Neuron (in vitro differentiated cells): ENCODE results near the gene RAF1.

ENCODE experiments used
- H2AFZ ChIP-seq: one replicate; pipeline ENCODE4 v1.6.1; 2013; ENCODE audit warnings: low read depth, mild to moderate bottlenecking, inconsistent platforms, low read length, moderate library complexity
- H3K27me3 ChIP-seq: one replicate; pipeline ENCODE4 v1.6.1; 2013; ENCODE audit warnings: low read length; ENCODE audit not compliant: insufficient read depth
- H3K36me3 ChIP-seq: one replicate; pipeline ENCODE4 v1.6.1; 2013; ENCODE audit warnings: low read length; ENCODE audit not compliant: insufficient read depth
- H3K4me1 ChIP-seq: one replicate; pipeline ENCODE4 v1.6.1; 2013; ENCODE audit warnings: low read length; ENCODE audit not compliant: insufficient read depth
- H3K4me3 ChIP-seq: 2 replicates; pipeline ENCODE4 v1.5.1; 2013; ENCODE audit warnings: mild to moderate bottlenecking, low read length, moderate library complexity
- H3K9me3 ChIP-seq: one replicate; pipeline ENCODE4 v1.6.1; 2013; ENCODE audit warnings: low read length

Gene RAF1

GRCh38 chr3:12577379-12577778 lies 86.5 kb downstream of the RAF1 start:
- H3K36me3 ChIP-seq: peaks cover 83% of the 10 kb centered on the region
- no peak overlapping the region for H3K4me3 ChIP-seq
- no peaks in the 10 kb centered on the region for H3K27me3 ChIP-seq
- H3K9me3 ChIP-seq: no peaks in the 10 kb centered on the region
- H2AFZ ChIP-seq: no peak overlapping the region
- H3K4me1 ChIP-seq: no peaks in the 10 kb centered on the region

GRCh38 chr3:12574661-12575060 lies 89.3 kb downstream of the RAF1 start:
- Histone ChIP-seq H3K36me3 (peaks cover 83% of the 10 kb centered on the region), H3K4me1 (no peaks in the 10 kb centered on the region), H3K4me3 (no peak overlapping the region), H2AFZ (no peak overlapping the region), H3K9me3 (no peaks in the 10 kb centered on the region), H3K27me3 (no peaks in the 10 kb centered on the region)

GRCh38 chr3:12574131-12574530 lies 89.8 kb downstream of the RAF1 start:
- Histone ChIP-seq H3K4me1 (no peaks in the 10 kb centered on the region), H3K4me3 (no peak overlapping the region), H2AFZ (no peak overlapping the region), H3K9me3 (no peaks in the 10 kb centered on the region), H3K36me3 (peaks cover 83% of the 10 kb centered on the region), H3K27me3 (no peaks in the 10 kb centered on the region)

GRCh38 chr3:12571986-12572385 lies 91.9 kb downstream of the RAF1 start:
- Histone ChIP-seq H3K4me1 (no peaks in the 10 kb centered on the region), H2AFZ (no peak overlapping the region), H3K4me3 (no peak overlapping the region), H3K27me3 (no peaks in the 10 kb centered on the region), H3K36me3 (peaks cover 70% of the 10 kb centered on the region), H3K9me3 (peaks cover 2% of the 10 kb centered on the region)

- Histone ChIP-seq H3K4me1 (no peaks in the 10 kb centered on the region), H3K27me3 (no peaks in the 10 kb centered on the region), H3K36me3 (peaks cover 49% of the 10 kb centered on the region), H2AFZ (no peak overlapping the region), H3K4me3 (no peak overlapping the region), H3K9me3 (peaks cover 7% of the 10 kb centered on the region)
Measured at GRCh38 chr3:12569836-12570235, 94.1 kb downstream of the RAF1 start.

- Histone ChIP-seq H3K4me3 (no peak overlapping the region), H3K27me3 (no peaks in the 10 kb centered on the region), H3K36me3 (peaks cover 38% of the 10 kb centered on the region), H3K4me1 (no peaks in the 10 kb centered on the region), H3K9me3 (peaks cover 7% of the 10 kb centered on the region), H2AFZ (no peak overlapping the region)
Measured at GRCh38 chr3:12568747-12569146, 95.2 kb downstream of the RAF1 start.

GRCh38 chr3:12566976-12567375 lies 96.9 kb downstream of the RAF1 start:
- Histone ChIP-seq H2AFZ (no peak overlapping the region), H3K9me3 (peaks cover 7% of the 10 kb centered on the region), H3K4me1 (peaks cover 13% of the 10 kb centered on the region), H3K4me3 (no peak overlapping the region), H3K36me3 (peaks cover 25% of the 10 kb centered on the region), H3K27me3 (no peaks in the 10 kb centered on the region)

- peaks cover 7% of the 10 kb centered on the region for H3K9me3 ChIP-seq
- H3K4me3 ChIP-seq: no peak overlapping the region
- H3K4me1 ChIP-seq: peaks cover 41% of the 10 kb centered on the region
- H2AFZ ChIP-seq: no peak overlapping the region
- H3K27me3 ChIP-seq: no peaks in the 10 kb centered on the region
- H3K36me3 ChIP-seq: peaks cover 2% of the 10 kb centered on the region
Measured at GRCh38 chr3:12562451-12562850, 101.5 kb downstream of the RAF1 start.

GRCh38 chr3:12561397-12561796 lies 102.5 kb downstream of the RAF1 start:
- H2AFZ ChIP-seq: no peak overlapping the region
- H3K9me3 ChIP-seq: peaks cover 4% of the 10 kb centered on the region
- H3K36me3 ChIP-seq: no peaks in the 10 kb centered on the region
- H3K4me3 ChIP-seq: no peak overlapping the region
- peaks cover 43% of the 10 kb centered on the region for H3K4me1 ChIP-seq
- H3K27me3 ChIP-seq: no peaks in the 10 kb centered on the region

- no peak overlapping the region for H2AFZ ChIP-seq
- no peak overlapping the region for H3K4me3 ChIP-seq
- peaks cover 45% of the 10 kb centered on the region for H3K4me1 ChIP-seq
- no peaks in the 10 kb centered on the region for H3K9me3 ChIP-seq
- no peaks in the 10 kb centered on the region for H3K36me3 ChIP-seq
- H3K27me3 ChIP-seq: no peaks in the 10 kb centered on the region
Measured at GRCh38 chr3:12560505-12561190, 103.3 kb downstream of the RAF1 start.

GRCh38 chr3:12559520-12559919 lies 104.4 kb downstream of the RAF1 start:
- H3K4me3 ChIP-seq: no peak overlapping the region
- no peaks in the 10 kb centered on the region for H3K36me3 ChIP-seq
- H3K4me1 ChIP-seq: peaks cover 45% of the 10 kb centered on the region
- no peaks in the 10 kb centered on the region for H3K27me3 ChIP-seq
- no peaks in the 10 kb centered on the region for H3K9me3 ChIP-seq
- H2AFZ ChIP-seq: no peak overlapping the region

GRCh38 chr3:12558706-12559105 lies 105.2 kb downstream of the RAF1 start:
- H3K4me1 ChIP-seq: peaks cover 45% of the 10 kb centered on the region
- no peaks in the 10 kb centered on the region for H3K9me3 ChIP-seq
- peak overlapping the region; percentile 90 for H3K4me3 ChIP-seq
- no peaks in the 10 kb centered on the region for H3K36me3 ChIP-seq
- H3K27me3 ChIP-seq: no peaks in the 10 kb centered on the region
- no peak overlapping the region for H2AFZ ChIP-seq

- Histone ChIP-seq H3K4me3 (peak overlapping the region; percentile 90), H3K4me1 (peaks cover 38% of the 10 kb centered on the region), H3K27me3 (no peaks in the 10 kb centered on the region), H3K36me3 (no peaks in the 10 kb centered on the region), H2AFZ (peak overlapping the region; percentile 40), H3K9me3 (no peaks in the 10 kb centered on the region)
Measured at GRCh38 chr3:12557473-12558100, 106.3 kb downstream of the RAF1 start.
